Hepatocyte (in vitro differentiated cells): Measurements from ENCODE around the gene HPS5.

Source experiments
- CTCF ChIP-seq: fragments of 200-600 bp; sonication (generic); IDR thresholded peaks from 2 replicates; pipeline ENCODE4 v1.5.1; 2016; ENCODE audit warnings: antibody characterized with exemption, mild to moderate bottlenecking; ENCODE audit not compliant: poor library complexity
- EZH2 ChIP-seq: fragments of 200-600 bp; sonication (generic); IDR thresholded peaks from 2 replicates; pipeline ENCODE4 v1.6.1; 2016; ENCODE audit warnings: antibody characterized with exemption, mild to moderate bottlenecking, borderline replicate concordance

DNA sequence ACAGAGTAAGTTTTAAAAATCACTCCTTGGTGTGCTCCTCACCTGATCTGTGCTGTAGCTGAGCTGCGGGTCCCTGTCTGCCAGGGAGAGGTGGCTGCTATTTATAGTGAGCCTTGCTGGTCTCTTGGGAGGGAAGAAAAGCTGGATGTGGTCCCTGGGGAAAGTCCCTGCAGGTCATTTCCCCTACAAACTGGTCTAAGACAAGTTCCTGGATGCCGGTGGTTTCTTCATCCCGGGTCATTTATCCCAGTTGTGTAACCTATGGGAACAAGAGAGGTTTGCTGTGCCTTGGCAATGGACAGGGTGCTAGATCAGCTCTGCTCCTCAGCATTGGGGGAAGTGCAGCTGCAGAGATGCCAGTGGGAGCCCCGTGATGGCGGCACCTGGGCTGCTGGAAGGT lies 73.4 kb downstream of the HPS5 start, which contains the start of gene SAA2:
- TF ChIP-seq EZH2 (no peak), CTCF (no peak)
